GM21737 (cell line): Measurements from ENCODE around the gene PHF23.
"Not testable (repeated sequence)": the region's sequence is repeated elsewhere in the genome, so short reads cannot be mapped to it uniquely, and the experiment has no call there.

Experiments
- ATAC-seq: cut with Tn5 transposase; IDR thresholded peaks from one replicate; pipeline ENCODE4 v1.9.1; 2021; ENCODE audit warnings: mild to moderate bottlenecking, moderate library complexity; ENCODE audit not compliant: unreplicated experiment

PHF23 gene

GRCh38 chr17:7259555-7259889 is 20.3 kb upstream of the PHF23 start:
- ATAC-seq, result no peak

GRCh38 chr17:7258731-7259554 is 19.7 kb upstream of the PHF23 start:
- no peak for ATAC-seq

GRCh38 chr17:7256766-7257456 is 17.7 kb upstream of the PHF23 start:
- no peak for ATAC-seq

GRCh38 chr17:7254511-7254910 is 15.3 kb upstream of the PHF23 start:
- ATAC-seq, result no peak

GRCh38 chr17:7253082-7253481 is 13.8 kb upstream of the PHF23 start:
- ATAC-seq, result no peak

GRCh38 chr17:7252176-7253043 is 13.2 kb upstream of the PHF23 start, which contains the start of gene ELP5:
Gene ELP5 (plus strand): TSS chr17:7252215. CDS start chr17:7252551, 336 bp downstream.
- peak; percentile 41 for ATAC-seq

GRCh38 chr17:7251661-7252175 is 12.5 kb upstream of the PHF23 start, which contains the start of gene CTDNEP1:
Gene CTDNEP1 (minus strand): TSS chr17:7251734. CDS start chr17:7251296, 438 bp downstream.
- peak; percentile 76 for ATAC-seq

- ATAC-seq, result peak; percentile 3
These were observed 11.7 kb upstream of the PHF23 start for GRCh38 chr17:7250695-7251627.

GRCh38 chr17:7249830-7250229 is 10.6 kb upstream of the PHF23 start:
- no peak for ATAC-seq

- no peak for ATAC-seq
These were observed 10.0 kb upstream of the PHF23 start for GRCh38 chr17:7249214-7249613.

- ATAC-seq, result no peak
These were observed 9.5 kb upstream of the PHF23 start for GRCh38 chr17:7248796-7249195.

GRCh38 chr17:7246779-7247178 is 7.5 kb upstream of the PHF23 start:
- no peak for ATAC-seq

- ATAC-seq, result not testable (repeated sequence)
These were observed 4.6 kb upstream of the PHF23 start for GRCh38 chr17:7243838-7244237.

GRCh38 chr17:7243453-7243729 is 4.1 kb upstream of the PHF23 start:
- no peak for ATAC-seq

- ATAC-seq, result peak; percentile 35
These were observed 3.6 kb upstream of the PHF23 start for GRCh38 chr17:7242717-7243452.

GRCh38 chr17:7241783-7242716 is 2.8 kb upstream of the PHF23 start, which contains the start of gene GABARAP:
Gene GABARAP (minus strand): TSS chr17:7242449. CDS start chr17:7242330, 119 bp downstream.
- ATAC-seq, result peak; percentile 25

GRCh38 chr17:7241090-7241733 is 2.0 kb upstream of the PHF23 start:
- ATAC-seq, result no peak

- no peak for ATAC-seq
These were observed 1.1 kb upstream of the PHF23 start for GRCh38 chr17:7240375-7240774.
